GM19025 (cell line): ENCODE results near the gene C10orf95.

Experiments used
- ATAC-seq: cut with Tn5 transposase; IDR thresholded peaks from one replicate; pipeline ENCODE4 v1.9.1; 2021; ENCODE audit warnings: mild to moderate bottlenecking, low read depth, moderate library complexity; ENCODE audit not compliant: unreplicated experiment

Gene C10orf95

GRCh38 chr10:102419269-102420180, 31.8 kb downstream of the C10orf95 start:
- no peak for ATAC-seq

GRCh38 chr10:102418622-102419268, 32.6 kb downstream of the C10orf95 start, which contains the start of gene PSD:
Gene PSD (minus strand): TSS chr10:102418785. CDS start chr10:102417038, 1,747 bp downstream.
- ATAC-seq: no peak

DNA sequence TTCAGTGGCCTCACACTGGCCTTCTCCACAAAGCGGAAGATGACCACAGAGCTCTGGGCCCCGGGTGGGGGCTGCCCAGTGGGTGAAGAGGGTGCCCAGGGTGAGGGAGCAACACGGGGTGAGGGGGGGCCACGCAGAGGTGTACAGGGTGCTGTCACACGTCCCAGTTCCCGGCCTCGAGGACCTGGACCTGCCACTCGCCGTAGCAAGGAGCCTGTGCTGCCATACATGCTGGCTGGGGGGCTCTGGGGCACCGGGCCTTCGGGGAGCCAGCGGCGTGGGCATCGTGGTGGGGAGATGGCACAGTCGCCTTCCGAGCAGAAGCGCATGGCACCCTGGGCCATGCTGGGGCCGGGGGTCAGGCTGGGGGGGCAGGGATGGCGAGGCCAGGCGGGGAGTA, 34.6 kb downstream of the C10orf95 start:
- ATAC-seq: no peak

- no peak for ATAC-seq
These were observed 35.1 kb downstream of the C10orf95 start for GRCh38 chr10:102416283-102416682.

DNA sequence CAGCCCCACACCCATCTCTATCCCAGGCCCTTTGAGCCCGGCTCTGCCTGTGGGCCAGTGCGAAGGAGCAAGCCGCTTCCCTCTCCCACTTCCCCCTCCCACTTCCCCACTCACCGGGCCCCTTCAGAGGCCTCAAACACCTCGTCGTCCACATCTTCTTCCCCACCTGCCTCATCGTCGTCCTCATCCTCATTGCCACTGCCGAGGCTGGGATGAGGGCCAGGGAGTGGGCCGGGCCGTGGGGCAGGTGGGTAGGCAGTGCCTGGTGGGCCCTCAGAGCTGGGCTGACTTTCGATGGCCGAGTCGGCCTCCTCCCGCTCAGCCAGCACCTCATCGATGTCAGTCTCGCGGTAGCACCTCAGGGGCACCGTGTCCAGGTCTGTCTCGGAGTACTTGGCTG, 36.6 kb downstream of the C10orf95 start:
- no peak for ATAC-seq

DNA sequence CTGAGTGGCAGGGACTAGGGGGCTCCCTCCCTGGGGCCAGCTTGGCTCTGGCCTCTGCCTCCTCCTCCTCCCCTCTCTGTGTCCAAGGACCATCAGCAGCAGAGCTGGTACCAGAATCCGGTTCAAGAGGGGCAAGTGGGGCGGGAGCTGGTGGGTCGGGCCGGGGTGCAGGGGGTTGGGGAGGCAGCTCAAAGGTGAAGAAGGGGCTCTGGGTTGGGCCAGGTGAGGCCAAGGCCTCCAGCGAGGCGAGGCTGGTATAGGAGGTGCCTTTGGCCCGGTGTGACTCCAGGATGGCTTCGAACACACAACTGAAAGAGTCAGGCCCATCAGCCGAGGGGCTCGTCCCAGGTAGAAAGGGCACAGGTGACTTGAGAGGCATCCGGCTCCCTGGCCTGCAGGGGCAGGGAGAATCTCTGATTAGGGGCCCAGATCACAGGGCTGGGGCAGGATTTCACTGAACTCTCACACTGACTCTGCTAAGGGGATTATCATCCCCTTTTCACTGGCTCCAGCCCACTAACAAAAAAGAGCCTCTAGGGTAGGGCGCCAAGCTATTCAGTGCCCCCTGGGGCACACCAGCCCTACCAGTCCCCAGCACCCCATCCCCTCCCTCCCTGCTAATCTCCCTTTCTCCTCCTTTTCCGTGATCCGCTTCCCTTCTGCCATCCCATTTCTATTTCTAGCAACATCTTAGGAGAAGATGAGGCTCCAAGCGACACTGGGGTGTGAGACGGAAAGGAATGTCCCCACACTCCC, 37.4 kb downstream of the C10orf95 start:
- no peak for ATAC-seq

- no peak for ATAC-seq
These were observed 38.2 kb downstream of the C10orf95 start for GRCh38 chr10:102413053-102413705.

- no peak for ATAC-seq
These were observed 39.0 kb downstream of the C10orf95 start for GRCh38 chr10:102412293-102412692.

DNA sequence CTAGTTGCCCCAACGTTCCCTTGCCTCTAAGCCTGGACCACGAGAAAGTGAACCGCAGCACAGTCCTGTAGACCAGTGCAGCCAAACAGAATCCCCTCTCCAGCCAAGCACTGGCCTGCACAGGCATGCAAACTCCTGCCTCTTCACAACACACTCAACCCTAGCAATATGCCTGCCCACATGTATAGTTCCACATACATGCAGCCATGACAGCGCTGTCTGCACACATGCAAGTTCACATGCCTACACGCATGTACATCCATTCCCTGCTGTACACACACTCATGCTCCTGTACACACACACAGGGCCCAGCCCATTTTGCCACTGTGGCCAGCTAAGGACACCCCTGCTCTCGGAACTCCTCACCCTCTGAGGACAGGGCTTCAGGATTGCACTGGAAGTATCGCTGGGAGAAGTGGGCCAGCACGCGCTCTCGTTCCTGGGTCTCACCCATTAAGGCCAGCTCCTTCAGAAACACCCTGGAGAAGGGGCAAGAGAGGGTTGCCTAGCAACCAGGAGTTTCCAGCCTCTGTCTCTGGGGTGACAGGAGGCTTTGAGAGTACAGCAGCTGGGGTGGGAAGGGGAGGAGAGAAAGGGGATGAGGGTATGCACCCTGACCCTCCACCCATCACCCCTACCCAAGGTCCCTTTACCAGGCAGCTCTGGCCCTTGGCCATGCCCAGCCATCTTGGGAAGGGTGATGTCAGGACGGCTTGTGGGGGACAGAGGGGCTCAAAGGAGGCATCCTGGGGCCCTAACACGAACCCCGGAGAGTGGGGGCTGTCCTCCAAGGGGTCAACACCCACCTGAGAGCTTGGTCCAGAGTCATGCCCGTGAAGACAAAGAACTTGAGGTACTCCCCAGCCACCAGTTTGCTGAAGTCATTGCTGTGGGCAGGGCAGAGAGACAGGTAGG, 39.7 kb downstream of the C10orf95 start:
- ATAC-seq: no peak

DNA sequence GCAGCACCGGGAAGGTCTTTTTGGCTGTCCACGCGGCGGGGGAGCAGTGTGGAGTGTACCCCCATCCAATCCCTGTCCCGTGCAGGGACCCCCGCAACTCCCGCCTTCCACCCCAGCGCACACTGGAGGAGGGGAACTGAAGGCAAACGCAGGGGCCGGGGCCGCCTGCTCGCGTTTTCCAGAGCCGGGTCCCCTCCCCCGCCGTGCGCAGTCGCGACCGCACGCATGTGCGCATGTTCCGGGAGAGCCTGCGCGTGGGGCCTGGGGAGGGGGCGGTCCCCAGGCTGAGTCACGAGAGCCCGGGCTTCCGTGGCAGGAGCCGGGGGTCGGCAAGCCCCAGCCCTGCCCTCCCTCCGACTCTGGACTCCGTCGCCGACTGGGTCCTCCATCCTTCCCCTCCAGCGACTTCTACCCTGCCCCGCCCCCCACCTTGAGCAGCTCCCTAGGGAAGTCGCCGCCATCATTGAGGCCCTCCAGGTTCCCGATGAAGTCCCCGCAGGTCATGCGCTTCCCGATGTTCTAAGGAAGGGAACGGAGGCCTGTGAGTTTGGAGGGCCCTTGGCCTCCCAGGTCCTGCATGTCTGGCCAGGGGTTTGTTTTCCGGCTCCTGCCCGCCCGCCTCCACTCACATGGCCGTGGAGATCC, 40.8 kb downstream of the C10orf95 start:
- no peak for ATAC-seq

GRCh38 chr10:102409604-102410428, 41.5 kb downstream of the C10orf95 start:
- ATAC-seq: no peak

DNA sequence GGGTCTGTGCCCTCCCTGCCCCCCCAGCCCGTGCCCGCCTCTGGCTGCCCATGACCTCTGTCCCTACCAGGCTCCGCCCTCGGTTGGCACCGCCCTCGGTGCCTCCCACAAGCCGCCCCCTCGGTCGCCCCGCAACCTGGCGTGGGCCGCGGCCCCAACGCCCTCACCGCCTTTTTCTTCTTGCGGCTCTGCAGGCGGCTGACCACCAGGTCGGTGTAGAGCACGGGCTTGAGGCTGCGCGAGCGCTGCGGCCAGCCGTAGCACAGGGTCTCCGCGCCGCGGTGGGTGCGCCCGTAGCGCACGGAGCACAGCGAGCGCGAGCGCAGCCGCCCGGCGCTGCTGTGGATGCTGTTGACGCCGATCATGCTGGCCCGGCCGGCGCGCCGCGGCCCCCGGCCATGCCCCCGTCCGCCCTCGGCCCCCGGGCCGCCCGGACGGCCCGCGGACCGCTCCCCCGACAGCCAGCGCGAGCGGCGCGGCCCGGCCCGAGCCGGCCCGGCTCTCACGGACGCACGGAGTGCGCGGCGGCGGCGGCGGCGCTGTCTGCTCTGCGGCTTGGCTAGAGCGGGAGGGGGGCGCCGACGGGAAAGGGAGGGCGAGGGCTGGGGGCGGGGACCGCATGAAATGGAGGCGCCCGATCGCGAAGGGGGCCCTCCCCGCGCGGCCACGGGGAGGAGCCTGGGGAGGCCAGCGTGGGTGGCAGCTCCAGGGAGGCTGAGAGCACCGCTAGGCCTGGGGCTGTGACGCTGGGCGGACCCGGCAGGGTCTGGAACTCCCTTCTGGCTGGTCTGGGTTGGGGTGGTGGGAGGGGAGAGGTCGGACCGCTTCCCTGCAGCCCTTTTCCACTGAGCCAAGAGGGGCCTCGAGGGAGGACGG, 42.4 kb downstream of the C10orf95 start:
- no peak for ATAC-seq

DNA sequence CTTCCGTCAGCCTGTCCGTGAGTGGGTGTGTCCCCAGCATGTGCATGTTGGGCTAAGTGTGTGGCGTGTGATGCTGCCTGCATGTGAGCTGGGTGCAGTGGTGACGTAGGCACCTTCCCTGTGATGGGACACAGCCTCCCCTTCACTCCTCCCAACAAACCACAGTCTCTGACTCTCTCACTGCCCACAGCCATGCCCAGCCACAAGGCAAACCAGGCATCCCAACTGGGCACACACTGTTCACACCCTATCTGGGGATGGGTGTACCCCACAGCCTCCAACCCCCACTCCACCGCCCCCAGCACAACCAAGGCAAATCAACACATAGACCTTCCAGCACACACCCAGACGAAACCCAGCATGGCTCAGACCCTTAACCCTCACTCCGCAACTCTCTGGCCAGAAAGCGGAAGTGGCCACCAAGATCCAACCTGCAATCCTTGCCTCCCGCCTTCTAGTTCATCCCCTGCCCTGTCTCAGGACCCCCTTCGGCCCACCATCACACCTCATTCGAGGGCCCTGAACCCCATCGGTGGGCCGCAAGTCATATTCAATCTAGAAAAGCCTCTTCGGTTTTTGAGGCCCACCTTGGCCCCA, 43.1 kb downstream of the C10orf95 start:
- no peak for ATAC-seq

DNA sequence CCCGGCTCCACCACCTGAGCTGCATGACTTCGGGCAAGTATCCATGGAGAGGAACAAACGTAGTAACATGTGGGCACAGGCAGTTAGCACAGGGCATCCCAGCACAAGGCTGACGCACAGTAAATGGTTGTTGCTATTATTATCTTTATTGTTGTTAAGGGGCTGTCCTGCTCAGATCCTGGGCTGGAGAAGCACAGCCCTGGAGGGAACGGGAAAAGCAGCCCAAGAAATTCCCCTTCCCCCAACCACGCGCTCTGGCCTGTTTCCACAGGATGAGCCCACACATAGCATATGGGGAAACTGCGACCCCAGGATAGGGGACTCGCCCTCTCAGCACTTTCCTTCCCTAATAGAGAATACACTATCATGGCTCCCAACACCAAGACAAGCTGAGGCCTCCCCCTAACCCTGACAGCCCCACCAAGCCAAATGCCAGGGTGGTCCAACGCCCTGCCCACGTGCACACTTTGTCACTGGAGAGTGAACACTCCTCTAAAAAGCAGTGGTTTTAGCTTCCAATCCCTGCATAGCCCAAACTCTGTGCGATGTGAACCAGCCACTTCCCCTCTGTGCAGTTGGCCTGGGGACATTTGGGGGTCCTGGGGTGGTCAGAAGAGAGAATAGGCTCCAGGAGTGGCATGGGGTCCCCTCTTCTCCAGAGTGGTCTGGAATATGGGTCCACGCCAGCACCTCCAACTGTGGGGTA, 43.8 kb downstream of the C10orf95 start:
- no peak for ATAC-seq

DNA sequence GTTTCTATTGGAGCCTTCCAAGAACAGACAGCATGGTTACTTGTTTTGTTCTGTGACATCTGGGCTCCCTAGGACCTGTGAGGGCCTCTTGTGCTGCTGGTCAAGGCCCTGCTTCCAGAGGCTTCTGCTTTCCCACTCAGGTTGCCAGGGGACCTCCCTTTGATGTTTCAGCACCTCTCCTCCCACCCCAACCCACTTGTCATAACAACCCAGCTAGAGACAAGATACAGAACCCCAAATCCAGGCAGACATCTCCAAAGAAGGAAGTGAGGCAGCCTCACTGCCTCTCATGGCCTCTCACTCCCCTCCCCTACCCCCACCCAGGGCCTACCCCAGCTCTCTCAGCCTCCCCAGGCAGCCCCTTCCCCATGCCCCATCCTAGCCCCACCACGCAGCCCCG, 44.5 kb downstream of the C10orf95 start:
- no peak for ATAC-seq

DNA sequence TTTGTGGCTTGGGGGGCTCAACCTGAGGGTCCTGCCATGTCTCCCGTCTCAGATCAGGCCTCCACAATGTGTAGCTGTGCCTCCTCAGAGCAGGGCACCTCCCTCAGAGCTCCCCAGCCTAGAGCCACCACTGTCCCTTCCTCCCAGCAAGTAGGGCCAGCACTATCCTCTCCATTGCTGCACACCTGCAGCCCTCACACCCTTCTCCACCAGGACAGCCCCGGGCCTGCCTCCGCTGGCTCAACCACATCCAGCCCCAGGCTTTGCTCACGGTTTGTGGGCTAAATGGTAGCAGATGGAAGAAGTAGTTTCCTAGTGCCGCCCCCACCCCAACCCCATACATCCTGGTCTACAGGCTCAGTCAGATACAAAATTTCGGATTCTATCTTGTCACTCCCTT, 45.7 kb downstream of the C10orf95 start:
- ATAC-seq: no peak
